Astrocyte (in vitro differentiated cells and primary cell): ENCODE results near the gene TCF19.

ENCODE experiments used
- EZH2 ChIP-seq: IDR thresholded peaks from 2 replicates; pipeline ENCODE4 v1.6.1; 2012; ENCODE audit warnings: mild to moderate bottlenecking, low read length, inconsistent platforms; ENCODE audit not compliant: insufficient read depth
- TF ChIP-seq, protein P1 (sequence below): IDR thresholded peaks from 2 replicates; pipeline ENCODE4 v1.5.1; 2011; ENCODE audit warnings: low read depth, mild to moderate bottlenecking, inconsistent platforms, low read length, moderate library complexity; ENCODE audit not compliant: insufficient read depth

DNA sequence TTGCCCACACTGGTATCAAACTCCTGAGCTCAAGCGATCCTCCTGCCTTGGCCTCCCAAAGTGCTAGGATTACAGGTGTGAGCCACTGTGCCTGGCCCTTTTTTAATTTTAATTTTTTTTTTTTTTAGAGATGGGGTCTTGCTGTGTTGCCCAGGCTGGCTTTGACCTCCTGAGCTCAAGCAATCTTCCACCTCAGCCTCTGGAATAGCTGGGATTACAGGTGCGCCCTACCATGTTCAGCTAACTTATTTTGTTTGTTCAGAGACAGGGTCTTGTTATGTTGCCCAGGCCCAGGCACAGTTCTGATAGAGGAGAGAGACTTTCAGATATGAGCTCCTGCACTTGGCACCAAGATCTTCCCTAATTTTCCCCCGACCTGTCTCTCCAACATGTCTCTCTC, 27.6 kb upstream of the TCF19 start:
- TF ChIP-seq, protein P1, sequence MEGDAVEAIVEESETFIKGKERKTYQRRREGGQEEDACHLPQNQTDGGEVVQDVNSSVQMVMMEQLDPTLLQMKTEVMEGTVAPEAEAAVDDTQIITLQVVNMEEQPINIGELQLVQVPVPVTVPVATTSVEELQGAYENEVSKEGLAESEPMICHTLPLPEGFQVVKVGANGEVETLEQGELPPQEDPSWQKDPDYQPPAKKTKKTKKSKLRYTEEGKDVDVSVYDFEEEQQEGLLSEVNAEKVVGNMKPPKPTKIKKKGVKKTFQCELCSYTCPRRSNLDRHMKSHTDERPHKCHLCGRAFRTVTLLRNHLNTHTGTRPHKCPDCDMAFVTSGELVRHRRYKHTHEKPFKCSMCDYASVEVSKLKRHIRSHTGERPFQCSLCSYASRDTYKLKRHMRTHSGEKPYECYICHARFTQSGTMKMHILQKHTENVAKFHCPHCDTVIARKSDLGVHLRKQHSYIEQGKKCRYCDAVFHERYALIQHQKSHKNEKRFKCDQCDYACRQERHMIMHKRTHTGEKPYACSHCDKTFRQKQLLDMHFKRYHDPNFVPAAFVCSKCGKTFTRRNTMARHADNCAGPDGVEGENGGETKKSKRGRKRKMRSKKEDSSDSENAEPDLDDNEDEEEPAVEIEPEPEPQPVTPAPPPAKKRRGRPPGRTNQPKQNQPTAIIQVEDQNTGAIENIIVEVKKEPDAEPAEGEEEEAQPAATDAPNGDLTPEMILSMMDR = no peak
- TF ChIP-seq EZH2 = no peak
